GM20431 (cell line): ENCODE measurements around the gene PDCD11.

Source experiments
- in situ Hi-C: fragments of 300-500 bp; cut with MseI, MboI; formaldehyde crosslinking; loops from one replicate; pipeline ENCODE4 v1.15.0; 2020; ENCODE audit warnings: low sequenced_read_pairs; ENCODE audit not compliant: unreplicated experiment

Gene PDCD11

DNA sequence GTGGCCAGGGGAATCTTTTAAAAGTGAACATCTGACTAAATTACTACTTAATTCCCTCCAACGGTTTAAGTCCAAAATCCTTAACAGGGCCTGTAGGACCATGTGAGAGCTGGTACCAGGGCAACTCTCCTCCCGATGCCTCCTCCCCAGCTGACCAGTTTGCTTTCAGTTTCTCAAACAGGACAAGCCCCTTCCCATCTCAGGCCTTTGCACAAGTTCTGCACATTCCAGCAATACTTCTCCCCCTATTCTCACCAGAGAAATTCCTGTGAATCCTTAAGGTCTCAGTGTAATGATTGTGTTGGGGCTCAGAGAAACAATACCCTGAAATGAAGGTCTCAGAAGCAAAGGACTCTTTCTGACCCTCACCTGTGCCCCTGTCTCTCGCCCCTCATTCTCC lies 70.3 kb downstream of the PDCD11 start:
- in situ Hi-C loops = no loop called here

DNA sequence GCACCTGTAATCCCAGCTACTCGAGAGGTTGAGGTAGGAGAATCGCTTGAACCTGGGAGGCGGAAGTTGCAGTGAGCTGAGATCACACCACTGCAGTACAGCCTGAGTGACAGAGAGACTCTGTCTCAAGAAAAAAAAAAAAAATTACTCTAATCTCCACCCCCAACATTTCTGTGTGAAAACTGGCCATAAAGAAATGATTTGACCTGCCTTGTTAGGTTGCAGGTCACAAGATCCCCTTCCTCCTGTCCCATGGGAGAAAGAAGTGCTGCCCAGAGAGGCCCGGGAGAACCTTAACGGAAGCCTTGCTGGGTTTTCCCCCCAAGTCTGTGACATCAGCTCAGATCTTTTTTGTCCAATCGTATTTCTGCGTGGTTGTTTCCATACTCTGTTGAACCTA lies 71.0 kb downstream of the PDCD11 start:
- in situ Hi-C loops = no loop called here

DNA sequence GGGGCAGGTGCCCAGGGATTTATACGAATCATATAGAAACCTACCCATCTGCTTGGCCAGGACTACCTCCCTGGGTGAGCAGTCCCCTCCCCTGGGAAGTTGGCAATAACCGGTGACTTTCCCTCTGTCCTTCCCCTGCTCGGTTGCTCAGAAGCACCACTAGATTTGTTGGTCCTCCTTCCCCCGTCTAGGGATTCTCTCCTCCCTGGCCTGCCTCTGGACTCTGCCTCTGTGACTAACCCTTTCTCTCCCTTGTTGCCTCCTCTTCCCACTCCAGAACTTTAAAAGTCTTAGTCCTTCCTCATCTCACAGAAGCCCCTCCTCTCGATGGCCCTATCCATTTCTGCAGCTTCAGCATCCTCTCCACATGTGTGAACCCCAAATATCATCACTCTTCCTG lies 72.8 kb downstream of the PDCD11 start:
- in situ Hi-C loops = no loop called here

DNA sequence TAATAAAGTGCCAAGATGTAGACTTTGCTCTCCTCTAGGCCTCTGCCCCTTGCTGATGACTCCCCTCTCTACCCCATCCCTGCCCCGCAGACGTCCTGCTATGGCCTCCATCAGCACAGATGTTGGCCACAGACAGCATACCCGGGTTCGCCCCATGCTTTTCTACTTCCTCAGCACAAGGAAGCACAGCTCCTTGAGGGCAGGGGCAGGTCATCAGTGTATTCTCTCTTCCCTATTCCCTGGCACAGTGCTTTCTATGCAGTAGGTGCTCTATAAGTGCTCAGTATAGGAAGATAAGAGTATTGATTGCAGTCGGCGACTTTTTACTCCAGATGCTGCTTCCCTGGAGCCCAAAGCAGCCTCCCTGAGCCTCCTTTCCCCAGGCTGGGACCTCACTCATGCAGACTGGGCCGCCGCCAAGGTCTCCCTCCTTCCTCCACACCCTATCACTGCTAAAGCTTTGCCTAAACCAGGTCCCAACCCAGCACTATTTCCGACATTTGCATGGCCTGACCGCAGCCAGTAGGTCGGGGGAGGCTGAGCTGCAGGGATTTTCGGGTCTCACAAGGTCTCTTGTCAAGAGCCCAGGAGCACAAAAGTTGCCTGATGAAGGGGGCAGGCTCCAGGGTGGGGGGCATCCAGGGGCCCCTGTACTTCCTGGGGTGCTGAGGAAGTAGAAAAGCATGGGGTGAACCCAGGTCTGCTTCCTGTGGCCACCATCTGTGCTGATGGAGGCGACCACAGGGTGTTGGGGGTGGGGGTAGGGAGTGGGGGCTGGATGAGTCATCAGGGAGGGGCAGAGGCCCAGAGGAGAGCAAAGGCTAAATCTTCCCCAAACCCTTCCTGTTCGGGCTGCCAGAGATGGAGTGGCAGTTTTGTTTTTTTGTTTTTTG lies 74.6 kb downstream of the PDCD11 start:
- in situ Hi-C loops = no loop called here

DNA sequence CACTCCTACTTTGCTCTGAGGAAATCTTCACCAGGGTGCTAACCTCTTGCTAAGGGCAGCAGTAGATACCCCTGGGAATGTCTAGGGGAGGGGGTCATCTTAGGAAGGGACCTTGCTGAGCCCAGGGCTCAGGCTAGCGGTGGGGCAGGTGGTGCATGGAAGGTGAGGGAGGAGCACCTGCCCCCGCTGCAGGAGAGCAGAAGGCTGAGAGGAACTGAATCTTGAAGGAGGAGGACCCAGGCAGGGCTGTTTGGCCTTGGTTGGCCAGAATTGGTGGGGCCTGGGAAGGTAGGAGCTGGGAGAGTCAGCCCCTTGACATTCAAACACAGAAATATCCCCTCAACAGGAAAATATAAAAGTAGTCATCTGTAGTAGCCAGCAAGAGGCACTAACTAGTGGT lies 75.6 kb downstream of the PDCD11 start:
- in situ Hi-C loops = no loop called here

DNA sequence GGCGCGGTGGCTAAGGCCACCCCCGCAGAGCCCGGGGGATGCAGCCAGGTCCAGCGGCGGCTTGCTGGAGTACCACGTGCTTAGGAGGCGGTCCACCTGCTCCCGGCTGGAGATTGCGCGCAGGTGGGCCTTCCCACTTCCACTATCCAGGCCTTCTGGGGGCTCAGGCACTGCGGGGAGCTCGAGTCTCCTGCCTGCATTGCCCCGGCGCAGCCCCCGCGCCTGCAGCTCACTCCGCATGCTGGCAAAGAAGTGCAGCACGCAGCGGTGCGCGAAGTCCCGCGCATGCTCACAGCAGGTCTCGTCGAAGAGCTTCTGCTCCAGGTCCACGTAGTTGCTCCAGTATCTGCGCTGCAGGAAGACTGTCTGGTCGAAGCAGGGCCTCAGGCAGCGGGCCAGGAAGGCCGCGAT lies 76.8 kb downstream of the PDCD11 start:
- in situ Hi-C loops = no loop called here

DNA sequence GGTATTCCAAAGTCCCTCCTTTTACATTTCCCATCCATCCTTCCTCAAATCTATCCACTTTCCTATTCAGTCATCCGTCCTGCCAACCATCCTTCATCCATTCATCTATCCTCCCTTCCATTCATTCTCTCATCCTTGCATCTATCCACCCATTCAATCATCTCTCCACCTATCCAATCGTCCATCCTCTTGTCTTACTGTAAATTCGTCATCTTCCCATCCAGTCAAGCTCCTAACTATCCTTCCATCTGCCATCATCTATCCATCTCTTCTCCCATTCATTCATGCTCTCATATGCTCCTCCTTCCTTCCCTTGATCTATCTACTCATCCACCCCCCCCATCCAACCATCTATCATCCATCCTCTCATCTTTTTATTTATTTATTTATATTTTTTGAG lies 77.7 kb downstream of the PDCD11 start:
- in situ Hi-C loops = no loop called here

DNA sequence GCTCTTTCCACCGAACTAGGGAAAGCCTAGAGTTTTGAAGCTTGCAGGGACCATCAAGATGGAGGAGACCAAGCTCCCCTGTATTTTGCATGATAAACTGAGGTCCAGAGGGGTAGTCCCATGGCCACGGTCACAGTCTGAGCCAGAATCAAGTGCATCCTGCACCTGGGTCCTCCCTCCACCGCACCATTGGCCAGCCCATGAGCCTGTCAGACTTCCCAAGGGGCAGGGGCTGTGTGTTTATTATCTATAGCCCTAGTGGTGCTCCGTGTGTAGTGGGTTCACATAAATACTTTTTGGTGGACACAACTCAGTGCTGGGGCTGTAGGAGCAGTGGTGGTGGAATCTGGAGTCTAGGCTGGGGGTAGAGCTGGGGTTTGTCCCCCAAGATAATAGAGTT lies 79.0 kb downstream of the PDCD11 start:
- in situ Hi-C loops = loop anchor here (5.0 to 25.0 kb wide), 2 partner anchors 58 to 638 kb away; partner anchors contain the start of gene CYP17A1

DNA sequence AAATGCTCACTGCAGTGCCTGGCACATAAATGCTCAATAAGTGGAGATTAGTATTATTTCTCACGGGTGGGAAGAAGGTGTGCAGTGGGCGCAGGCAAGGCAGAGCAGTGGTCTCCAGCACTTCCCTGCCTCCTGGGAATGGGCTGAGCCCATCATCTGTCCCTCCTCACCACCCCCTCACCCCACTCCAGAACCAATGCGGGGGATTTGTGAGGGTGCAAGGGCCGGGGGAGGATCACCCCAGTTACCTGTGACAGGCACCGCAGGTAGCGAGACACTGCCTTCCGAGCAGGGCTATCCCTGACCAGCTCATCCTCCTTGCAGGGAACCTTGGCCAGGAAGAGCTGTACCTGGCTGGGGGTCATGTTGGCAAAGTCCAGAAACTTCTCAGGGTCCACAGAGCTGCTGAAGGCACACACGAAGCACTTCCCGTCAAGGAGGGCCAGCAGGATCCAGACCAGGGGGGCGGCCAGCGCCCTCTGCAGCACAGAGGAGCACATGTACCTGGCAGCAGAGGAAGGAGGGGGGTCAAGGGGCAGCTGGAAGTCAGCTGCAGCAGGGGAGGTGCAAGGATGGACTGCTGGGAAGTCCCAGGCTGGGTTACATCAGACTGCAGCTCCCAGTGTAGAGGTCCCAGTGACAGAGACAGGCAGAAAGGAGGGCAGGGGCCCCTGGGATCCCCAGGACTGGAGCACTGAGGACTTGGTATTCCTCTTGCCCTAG lies 79.8 kb downstream of the PDCD11 start:
- in situ Hi-C loops = loop anchor here (5.0 to 25.0 kb wide), 2 partner anchors 59 to 639 kb away; partner anchors contain the start of gene CYP17A1

DNA sequence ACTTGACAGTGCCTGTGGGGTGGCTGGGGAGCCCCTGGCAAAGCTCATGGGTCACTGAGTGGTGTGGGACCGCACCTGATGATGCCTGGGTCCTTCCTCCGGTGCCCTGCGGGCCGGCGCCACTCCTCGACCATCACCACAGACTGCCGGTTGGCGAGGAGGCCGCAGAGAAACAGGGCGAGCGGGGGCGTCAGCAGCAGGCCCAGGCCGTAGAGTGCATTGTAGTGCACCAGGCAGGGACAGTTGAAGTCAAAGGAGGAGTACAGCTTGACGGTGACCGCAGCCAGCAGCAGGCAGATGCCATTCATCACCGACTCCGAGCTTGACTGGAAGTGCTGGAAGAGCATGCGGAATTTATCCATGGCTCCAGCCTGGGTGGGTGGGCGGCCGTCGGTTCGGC lies 82.2 kb downstream of the PDCD11 start:
- in situ Hi-C loops = loop anchor here (5.0 to 25.0 kb wide), 2 partner anchors 61 to 641 kb away; partner anchors contain the start of gene CYP17A1

DNA sequence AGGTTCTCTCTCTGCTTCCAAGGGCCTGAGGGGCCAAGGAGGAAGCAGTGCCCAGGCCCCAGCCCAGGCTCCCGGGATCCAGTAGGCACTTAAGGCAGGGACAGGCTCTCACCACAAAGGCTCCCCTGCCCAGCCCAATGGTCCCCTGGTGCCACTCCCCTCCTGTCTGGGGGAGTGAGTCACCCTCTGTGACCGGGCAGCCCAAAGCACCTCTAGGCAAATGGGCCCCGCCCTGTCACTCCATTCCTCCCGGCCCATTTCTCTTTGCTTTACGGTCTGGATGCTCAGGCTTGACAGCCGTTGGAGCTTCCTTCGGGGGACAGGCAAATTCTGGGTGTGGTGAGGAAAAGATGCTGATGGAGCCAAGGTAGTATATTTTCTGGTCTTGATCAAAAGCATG lies 82.7 kb downstream of the PDCD11 start, which contains the start of gene CALHM3:
TSS of gene CALHM3 (minus strand) at position 106 of the 400 bp plus-strand sequence. CDS start 208 bp downstream, outside the sequence.
- in situ Hi-C loops = loop anchor here (5.0 to 25.0 kb wide), 2 partner anchors 62 to 642 kb away; partner anchors contain the start of gene CYP17A1

DNA sequence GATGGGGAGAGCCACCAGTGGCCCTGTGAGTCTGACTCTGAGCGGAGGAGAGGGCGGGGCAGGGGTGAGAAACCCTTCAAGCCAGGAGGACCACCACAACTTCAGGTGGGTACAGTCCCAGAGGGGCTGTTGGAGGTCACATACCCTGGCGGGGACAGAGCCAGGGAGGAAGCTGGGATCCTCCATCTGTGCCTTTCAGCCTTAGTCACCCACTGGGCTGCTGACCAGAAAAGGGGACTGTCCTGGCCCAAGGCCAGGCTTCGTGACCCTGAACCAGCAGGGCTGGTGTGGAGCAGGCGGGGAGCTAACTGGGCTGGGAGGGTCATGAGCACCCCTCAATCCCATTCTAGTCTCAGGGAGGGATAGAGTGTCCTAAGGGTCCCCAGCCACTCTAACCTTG lies 84.1 kb downstream of the PDCD11 start:
- in situ Hi-C loops = loop anchor here (25.0 kb wide), 1 partner anchor 643 kb away; the partner anchor contains the start of gene CYP17A1

DNA sequence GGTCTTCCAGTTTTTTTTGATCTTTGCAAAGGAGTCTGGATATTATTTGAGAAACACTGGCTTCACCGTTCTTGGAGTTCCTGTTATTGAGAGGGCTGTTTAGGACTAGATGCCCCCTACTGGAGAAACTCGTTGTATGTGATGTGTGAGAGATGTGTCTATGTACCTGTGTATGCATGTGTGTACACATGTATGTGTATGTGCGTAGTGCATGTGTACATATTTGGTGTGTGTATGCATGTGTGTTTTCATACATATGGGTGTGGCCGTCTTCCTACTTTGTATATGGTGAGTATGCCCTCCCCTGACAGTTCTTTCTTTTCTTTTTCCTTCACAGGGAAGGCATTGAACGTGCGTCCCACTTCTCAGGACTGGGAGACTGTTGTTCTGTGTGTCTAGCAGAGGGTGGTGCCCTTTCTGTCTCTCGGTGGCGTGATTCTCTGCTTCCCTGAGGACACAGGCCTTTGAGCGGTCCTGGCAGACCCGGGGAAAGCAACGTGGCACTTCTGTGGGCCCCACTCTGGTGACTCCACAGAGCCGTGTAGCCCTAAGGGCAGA lies 85.6 kb downstream of the PDCD11 start:
- in situ Hi-C loops = loop anchor here (25.0 kb wide), 1 partner anchor 645 kb away; the partner anchor contains the start of gene CYP17A1

DNA sequence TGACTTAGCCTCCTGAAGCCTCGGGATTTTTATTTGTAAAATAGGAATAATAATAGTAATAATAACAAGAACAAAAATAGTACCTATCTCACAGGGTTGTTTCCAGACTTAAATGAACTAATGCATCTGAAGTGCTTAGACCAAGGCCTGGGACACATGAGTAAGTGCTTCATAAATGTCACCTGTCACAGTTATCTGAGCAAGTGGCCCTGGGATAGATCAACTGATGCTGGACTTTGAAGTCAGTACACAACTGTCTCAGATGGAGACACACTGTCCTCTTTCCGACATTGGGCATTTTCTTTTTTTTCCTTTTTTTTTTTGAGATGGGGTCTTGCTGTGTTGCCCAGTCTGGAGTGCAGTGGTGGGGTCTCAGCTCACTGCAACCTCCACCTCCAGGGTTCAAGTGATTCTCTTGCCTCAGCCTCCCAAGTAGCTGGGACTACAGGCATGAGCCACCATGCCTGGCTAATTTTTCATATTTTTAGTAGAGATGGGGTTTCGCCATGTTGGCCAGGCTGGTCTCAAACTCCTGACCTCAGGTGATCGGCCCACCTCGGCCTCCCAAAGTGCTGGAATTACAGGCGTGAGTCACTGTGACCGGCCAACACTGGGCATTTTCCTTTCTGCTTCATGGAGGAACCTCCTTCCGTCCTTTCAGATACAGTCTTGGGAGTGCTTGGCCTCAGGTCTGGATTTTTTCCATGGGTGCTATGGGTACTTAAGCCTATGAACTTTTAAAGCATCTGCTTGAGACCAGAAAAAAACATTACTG lies 90.4 kb downstream of the PDCD11 start:
- in situ Hi-C loops = loop anchor here (25.0 kb wide), 1 partner anchor 650 kb away; the partner anchor contains the start of gene CYP17A1

DNA sequence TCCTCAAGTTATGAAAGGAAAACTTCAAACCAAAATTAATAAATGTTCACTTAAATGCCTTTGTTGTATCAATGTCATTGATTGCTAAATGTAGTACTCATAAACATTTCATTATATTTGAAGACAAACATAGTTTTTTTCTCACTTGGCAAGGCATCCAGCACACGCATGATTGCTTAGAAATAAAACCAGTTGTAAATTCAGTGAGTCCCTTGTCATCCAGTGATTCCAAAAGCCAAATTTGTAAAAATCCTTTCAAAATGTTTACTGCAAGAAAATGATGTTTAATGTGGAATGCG lies 90.9 kb downstream of the PDCD11 start:
- in situ Hi-C loops = loop anchor here (25.0 kb wide), 1 partner anchor 650 kb away; the partner anchor contains the start of gene CYP17A1

DNA sequence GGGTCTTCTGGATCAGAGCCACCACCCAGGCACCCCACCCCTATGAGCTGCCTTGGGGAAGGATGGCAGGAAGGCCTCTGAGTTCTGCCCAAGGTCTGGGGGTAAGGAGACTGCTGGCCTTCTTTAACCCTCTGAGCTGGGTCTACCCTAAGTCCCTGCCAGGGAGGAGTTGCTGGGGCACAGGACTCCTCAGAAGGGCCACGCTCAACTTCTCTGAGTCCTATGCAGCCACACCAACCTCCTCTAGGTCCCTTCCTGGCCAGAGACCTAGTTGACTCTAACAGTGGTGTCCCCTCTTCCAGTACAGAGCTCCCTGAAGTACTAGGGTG lies 94.5 kb downstream of the PDCD11 start:
- in situ Hi-C loops = loop anchor here (25.0 kb wide), 1 partner anchor 654 kb away; the partner anchor contains the start of gene CYP17A1

DNA sequence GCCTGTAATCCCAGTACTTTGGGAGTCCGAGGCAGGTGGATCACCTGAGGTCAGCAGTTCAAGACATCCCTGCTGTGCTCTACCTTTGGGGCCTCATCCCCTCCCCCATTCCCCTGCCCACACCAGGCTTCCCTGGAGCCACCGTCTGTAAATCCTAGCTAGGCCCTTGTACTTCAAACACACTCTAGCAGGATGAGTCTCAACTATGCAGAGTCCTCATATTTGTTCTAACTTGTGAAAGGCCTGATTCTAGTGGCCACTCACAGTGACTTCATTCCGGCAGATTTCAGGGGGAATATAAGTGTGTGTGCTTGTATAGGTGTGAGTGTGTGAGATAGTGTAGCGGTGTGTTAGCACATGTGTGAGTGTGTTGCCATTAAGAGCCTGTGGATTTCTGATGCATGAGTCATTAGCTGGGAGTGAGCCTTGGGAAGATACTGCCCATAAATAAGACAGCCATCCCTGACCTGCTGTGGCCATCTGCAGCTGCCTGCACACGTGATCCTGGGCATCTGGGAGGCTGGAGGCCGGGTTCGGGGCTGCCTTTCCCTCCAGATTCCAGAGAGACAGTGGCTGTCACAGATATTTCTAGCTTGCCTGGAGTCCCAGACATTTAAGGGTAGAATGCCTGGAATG lies 95.4 kb downstream of the PDCD11 start:
- in situ Hi-C loops = loop anchor here (25.0 kb wide), 1 partner anchor 655 kb away; the partner anchor contains the start of gene CYP17A1

DNA sequence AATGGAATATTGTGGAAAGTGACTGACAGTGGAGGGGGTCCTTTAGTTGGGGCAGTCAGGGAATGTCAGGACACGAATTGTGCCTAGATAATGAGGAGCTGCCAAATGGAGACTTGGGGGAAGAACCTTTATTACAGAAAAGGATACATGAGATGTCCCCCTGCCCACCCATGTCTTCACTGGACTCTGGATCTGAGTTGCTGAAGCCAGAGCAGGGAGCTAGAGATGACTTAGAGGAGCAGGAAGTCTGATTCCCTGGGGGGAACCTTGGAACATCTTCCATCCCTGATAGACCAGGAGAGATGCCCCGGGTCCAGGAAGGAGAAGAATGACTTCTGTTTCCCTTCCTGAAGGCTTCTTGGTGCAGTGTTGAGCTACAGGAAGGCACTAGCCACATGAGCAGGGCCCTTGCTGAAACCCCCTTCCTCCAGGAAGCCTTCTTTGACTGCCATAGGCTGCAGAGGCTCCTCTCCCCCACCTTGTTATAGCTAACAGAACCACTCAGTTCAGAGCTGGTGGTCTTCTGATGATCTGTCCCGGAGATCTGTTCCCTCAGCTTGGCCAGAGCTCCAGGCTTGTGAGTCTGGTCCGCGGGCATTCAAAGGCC lies 96.3 kb downstream of the PDCD11 start:
- in situ Hi-C loops = loop anchor here (25.0 kb wide), 1 partner anchor 655 kb away; the partner anchor contains the start of gene CYP17A1
